HEK293 (cell line): Measurements from ENCODE around the gene DENND4B.

Source experiments
- ATF2 ChIP-seq: fragments of 450-650 bp; formaldehyde crosslinking; IDR thresholded peaks from 2 replicates; pipeline ENCODE4 v1.5.1; 2016; ENCODE audit warnings: missing biosample characterization, missing genetic modification characterization, low read depth
- REST ChIP-seq: fragments of 450-650 bp; formaldehyde crosslinking; IDR thresholded peaks from 2 replicates; pipeline ENCODE4 v1.5.1; 2016; ENCODE audit warnings: missing biosample characterization, missing genetic modification characterization
- SP2 ChIP-seq: fragments of 450-650 bp; formaldehyde crosslinking; IDR thresholded peaks from 2 replicates; pipeline ENCODE4 v1.5.1; 2016; ENCODE audit warnings: missing biosample characterization, missing genetic modification characterization
- ZBTB8A ChIP-seq: fragments of 450-650 bp; formaldehyde crosslinking; IDR thresholded peaks from 2 replicates; pipeline ENCODE4 v1.5.1; 2016; ENCODE audit warnings: missing biosample characterization, missing genetic modification characterization
- ZFP41 ChIP-seq: fragments of 450-650 bp; formaldehyde crosslinking; IDR thresholded peaks from 2 replicates; pipeline ENCODE4 v1.5.1; 2016; ENCODE audit warnings: missing biosample characterization, missing genetic modification characterization, borderline replicate concordance
- ZNF121 ChIP-seq: fragments of 450-650 bp; formaldehyde crosslinking; IDR thresholded peaks from 2 replicates; pipeline ENCODE4 v1.5.1; 2016; ENCODE audit warnings: missing biosample characterization, missing genetic modification characterization
- ZNF335 ChIP-seq: fragments of 450-650 bp; formaldehyde crosslinking; conservative IDR thresholded peaks from 2 replicates; pipeline ENCODE4 v1.5.1; 2016; ENCODE audit warnings: missing biosample characterization, missing genetic modification characterization
- ZNF747 ChIP-seq: fragments of 450-650 bp; formaldehyde crosslinking; IDR thresholded peaks from 2 replicates; pipeline ENCODE4 v1.5.1; 2016; ENCODE audit warnings: missing biosample characterization, missing genetic modification characterization
- TF ChIP-seq, protein P1 (sequence below): fragments of 450-650 bp; formaldehyde crosslinking; IDR thresholded peaks from 2 replicates; pipeline ENCODE4 v1.5.1; 2016; ENCODE audit warnings: missing biosample characterization, missing genetic modification characterization
- TF ChIP-seq, protein P2 (sequence below): sonication (generic); formaldehyde crosslinking; IDR thresholded peaks from 2 replicates; pipeline ENCODE4 v1.8.1; 2022; ENCODE audit warnings: mild to moderate bottlenecking, moderate library complexity, missing genetic modification reagents

DNA sequence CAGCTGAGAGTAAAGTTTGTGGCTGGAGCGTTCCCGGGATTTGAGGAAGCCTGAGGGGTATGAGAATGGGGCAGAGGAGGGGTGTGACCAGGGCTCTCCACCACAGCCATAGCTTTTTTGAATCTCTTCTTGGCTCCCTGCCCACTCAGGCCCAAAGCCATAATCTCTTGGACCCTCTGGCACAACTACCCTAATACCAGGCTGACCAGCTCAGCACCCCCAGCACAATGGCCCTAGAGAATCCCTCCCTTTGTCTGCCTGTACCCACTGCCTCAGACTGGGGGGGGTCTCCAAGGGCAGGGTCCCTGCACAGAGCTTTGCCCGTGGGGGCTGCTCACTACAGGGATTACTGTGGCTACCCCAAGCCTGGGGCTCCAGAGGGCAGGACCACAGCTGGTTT, 7.5 kb downstream of the DENND4B start:
- no peak for TF ChIP-seq ZNF747
- TF ChIP-seq, protein P1, sequence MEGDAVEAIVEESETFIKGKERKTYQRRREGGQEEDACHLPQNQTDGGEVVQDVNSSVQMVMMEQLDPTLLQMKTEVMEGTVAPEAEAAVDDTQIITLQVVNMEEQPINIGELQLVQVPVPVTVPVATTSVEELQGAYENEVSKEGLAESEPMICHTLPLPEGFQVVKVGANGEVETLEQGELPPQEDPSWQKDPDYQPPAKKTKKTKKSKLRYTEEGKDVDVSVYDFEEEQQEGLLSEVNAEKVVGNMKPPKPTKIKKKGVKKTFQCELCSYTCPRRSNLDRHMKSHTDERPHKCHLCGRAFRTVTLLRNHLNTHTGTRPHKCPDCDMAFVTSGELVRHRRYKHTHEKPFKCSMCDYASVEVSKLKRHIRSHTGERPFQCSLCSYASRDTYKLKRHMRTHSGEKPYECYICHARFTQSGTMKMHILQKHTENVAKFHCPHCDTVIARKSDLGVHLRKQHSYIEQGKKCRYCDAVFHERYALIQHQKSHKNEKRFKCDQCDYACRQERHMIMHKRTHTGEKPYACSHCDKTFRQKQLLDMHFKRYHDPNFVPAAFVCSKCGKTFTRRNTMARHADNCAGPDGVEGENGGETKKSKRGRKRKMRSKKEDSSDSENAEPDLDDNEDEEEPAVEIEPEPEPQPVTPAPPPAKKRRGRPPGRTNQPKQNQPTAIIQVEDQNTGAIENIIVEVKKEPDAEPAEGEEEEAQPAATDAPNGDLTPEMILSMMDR (tag by site-specific recombination): no peak
- no peak for TF ChIP-seq ZNF121 (tag by site-specific recombination)
- TF ChIP-seq, protein P2, sequence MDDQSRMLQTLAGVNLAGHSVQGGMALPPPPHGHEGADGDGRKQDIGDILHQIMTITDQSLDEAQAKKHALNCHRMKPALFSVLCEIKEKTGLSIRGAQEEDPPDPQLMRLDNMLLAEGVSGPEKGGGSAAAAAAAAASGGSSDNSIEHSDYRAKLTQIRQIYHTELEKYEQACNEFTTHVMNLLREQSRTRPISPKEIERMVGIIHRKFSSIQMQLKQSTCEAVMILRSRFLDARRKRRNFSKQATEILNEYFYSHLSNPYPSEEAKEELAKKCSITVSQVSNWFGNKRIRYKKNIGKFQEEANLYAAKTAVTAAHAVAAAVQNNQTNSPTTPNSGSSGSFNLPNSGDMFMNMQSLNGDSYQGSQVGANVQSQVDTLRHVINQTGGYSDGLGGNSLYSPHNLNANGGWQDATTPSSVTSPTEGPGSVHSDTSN (CRISPR knock-in tag): no peak
- no peak for TF ChIP-seq ZBTB8A (tag by site-specific recombination)
- no peak for TF ChIP-seq ZFP41
- no peak for TF ChIP-seq ZNF335 (tag by site-specific recombination)
- TF ChIP-seq ATF2 (tag by site-specific recombination): no peak
- no peak for TF ChIP-seq SP2 (tag by site-specific recombination)
- TF ChIP-seq REST (tag by site-specific recombination): no peak
